Mesendoderm (in vitro differentiated cells): Measurements from ENCODE around the gene MAST2.
"Not testable (repeated sequence)": the region's sequence is repeated elsewhere in the genome, so short reads cannot be mapped to it uniquely, and the experiment has no call there.

Experiments
- DNase-seq: peaks from one replicate; pipeline ENCODE4 v3.0.0; 2013
- H2AK5ac ChIP-seq: 2 replicates; pipeline ENCODE4 v1.6.1; 2013; ENCODE audit warnings: low read length, inconsistent platforms
- H2BK120ac ChIP-seq: 2 replicates; pipeline ENCODE4 v1.6.1; 2013; ENCODE audit warnings: low read depth, mild to moderate bottlenecking, low read length, moderate library complexity, mixed read lengths
- H2BK15ac ChIP-seq: replicated peaks from 2 replicates; pipeline ENCODE4 v1.6.1; 2013; ENCODE audit warnings: low read depth, mild to moderate bottlenecking, moderate library complexity
- H2BK5ac ChIP-seq: 2 replicates; pipeline ENCODE4 v1.6.1; 2013; ENCODE audit warnings: low read length, inconsistent platforms
- H3K18ac ChIP-seq: 2 replicates; pipeline ENCODE4 v1.6.1; 2013; ENCODE audit warnings: mild to moderate bottlenecking, low read length, mixed read lengths
- H3K23ac ChIP-seq: one replicate; pipeline ENCODE4 v1.6.1; 2013; ENCODE audit warnings: low read length
- H3K27ac ChIP-seq: 2 replicates; pipeline ENCODE4 v1.5.1; 2013; ENCODE audit warnings: low read depth, mild to moderate bottlenecking, inconsistent platforms, low read length, moderate library complexity
- H3K27me3 ChIP-seq: 2 replicates; pipeline ENCODE4 v1.6.1; 2013; ENCODE audit warnings: low read length, control low read depth, mild to moderate bottlenecking, inconsistent platforms; ENCODE audit not compliant: insufficient read depth, poor library complexity
- H3K36me3 ChIP-seq: 2 replicates; pipeline ENCODE4 v1.6.1; 2013; ENCODE audit warnings: low read length, inconsistent platforms; ENCODE audit not compliant: control insufficient read depth, insufficient read depth
- H3K4ac ChIP-seq: one replicate; pipeline ENCODE4 v1.6.1; 2013; ENCODE audit warnings: low read depth, mild to moderate bottlenecking, low read length, moderate library complexity
- H3K4me1 ChIP-seq: 2 replicates; pipeline ENCODE4 v1.6.1; 2013; ENCODE audit warnings: low read depth, low read length, inconsistent platforms; ENCODE audit not compliant: control insufficient read depth
- H3K4me2 ChIP-seq: 2 replicates; pipeline ENCODE4 v1.6.1; 2013; ENCODE audit warnings: low read length
- H3K4me3 ChIP-seq: 2 replicates; pipeline ENCODE4 v1.5.1; 2013; ENCODE audit warnings: mild to moderate bottlenecking, low read length
- H3K56ac ChIP-seq: one replicate; pipeline ENCODE4 v1.6.1; 2013; ENCODE audit warnings: low read length
- H3K79me1 ChIP-seq: 2 replicates; pipeline ENCODE4 v1.6.1; 2013; ENCODE audit warnings: low read length, inconsistent platforms
- H3K79me2 ChIP-seq: 2 replicates; pipeline ENCODE4 v1.6.1; 2013; ENCODE audit warnings: mild to moderate bottlenecking, low read length; ENCODE audit not compliant: control insufficient read depth, insufficient read depth
- H3K9ac ChIP-seq: 2 replicates; pipeline ENCODE4 v1.6.1; 2013; ENCODE audit warnings: low read length, inconsistent platforms
- H4K5ac ChIP-seq: one replicate; pipeline ENCODE4 v1.6.1; 2013; ENCODE audit warnings: low read length
- H4K8ac ChIP-seq: one replicate; pipeline ENCODE4 v1.6.1; 2013; ENCODE audit warnings: low read depth, mild to moderate bottlenecking, control low read depth, low read length, moderate library complexity
- WGBS: extraction: QIAGEN DNeasy Blood & Tissue Kit; methylation state at CpG from one replicate; pipeline ENCODE4 v1.1.7; 2013; ENCODE audit warnings: low lambda C conversion rate, missing lambda C conversion rate; ENCODE audit not compliant: insufficient coverage; ENCODE audit errors: extremely low coverage; 5-methylcytosine and 5-hydroxymethylcytosine counted together

Gene MAST2

GRCh38 chr1:45827256-45827655 lies 23.8 kb downstream of the MAST2 start:
- Histone ChIP-seq H3K4me1 (no peaks in the 10 kb centered on the region), H2AK5ac (no peak overlapping the region), H3K36me3 (no peaks in the 10 kb centered on the region), H2BK5ac (no peak overlapping the region), H3K27me3 (no peaks in the 10 kb centered on the region), H3K4me2 (no peak overlapping the region), H2BK15ac (no peak overlapping the region), H3K18ac (no peak overlapping the region), H3K4ac (no peak overlapping the region), H3K79me1 (peaks cover 4% of the 10 kb centered on the region), H3K56ac (no peak overlapping the region), H3K23ac (no peak overlapping the region), H3K27ac (no peak overlapping the region), H3K4me3 (no peak overlapping the region), H3K79me2 (peaks cover 5% of the 10 kb centered on the region), H2BK120ac (no peak overlapping the region), H4K5ac (no peak overlapping the region), H4K8ac (no peak overlapping the region), H3K9ac (no peak overlapping the region)
- no CpG with 5 or more reads among the region's 2 CpGs for WGBS
- DNase-seq: no peak

GRCh38 chr1:45828841-45829240 lies 25.4 kb downstream of the MAST2 start:
- Histone ChIP-seq H4K5ac (no peak overlapping the region), H2BK15ac (no peak overlapping the region), H3K23ac (no peak overlapping the region), H3K79me1 (no peaks in the 10 kb centered on the region), H2BK120ac (no peak overlapping the region), H3K36me3 (no peaks in the 10 kb centered on the region), H3K4ac (no peak overlapping the region), H2AK5ac (no peak overlapping the region), H2BK5ac (no peak overlapping the region), H4K8ac (no peak overlapping the region), H3K4me3 (no peak overlapping the region), H3K18ac (no peak overlapping the region), H3K27me3 (no peaks in the 10 kb centered on the region), H3K79me2 (no peaks in the 10 kb centered on the region), H3K4me2 (no peak overlapping the region), H3K9ac (no peak overlapping the region), H3K4me1 (no peaks in the 10 kb centered on the region), H3K56ac (no peak overlapping the region), H3K27ac (no peak overlapping the region)
- no CpG with 5 or more reads among the region's 1 CpG for WGBS
- DNase-seq: no peak

GRCh38 chr1:45833361-45833760 lies 29.9 kb downstream of the MAST2 start:
- H3K36me3 ChIP-seq: no peaks in the 10 kb centered on the region
- no peak overlapping the region for H3K9ac ChIP-seq
- no peaks in the 10 kb centered on the region for H3K4me1 ChIP-seq
- no peak overlapping the region for H3K27ac ChIP-seq
- WGBS: no CpG with 5 or more reads among the region's 2 CpGs
- no peak overlapping the region for H4K8ac ChIP-seq
- H3K23ac ChIP-seq: no peak overlapping the region
- no peak overlapping the region for H2AK5ac ChIP-seq
- no peak overlapping the region for H4K5ac ChIP-seq
- no peak for DNase-seq
- H3K27me3 ChIP-seq: no peaks in the 10 kb centered on the region
- H3K79me1 ChIP-seq: peaks cover 2% of the 10 kb centered on the region
- H3K4me3 ChIP-seq: no peak overlapping the region
- H2BK120ac ChIP-seq: no peak overlapping the region
- H3K56ac ChIP-seq: no peak overlapping the region
- no peak overlapping the region for H3K4me2 ChIP-seq
- no peak overlapping the region for H2BK5ac ChIP-seq
- no peaks in the 10 kb centered on the region for H3K79me2 ChIP-seq
- no peak overlapping the region for H3K18ac ChIP-seq
- H2BK15ac ChIP-seq: no peak overlapping the region
- no peak overlapping the region for H3K4ac ChIP-seq

GRCh38 chr1:45834689-45835088 lies 31.3 kb downstream of the MAST2 start:
- Histone ChIP-seq H3K79me2 (no peaks in the 10 kb centered on the region), H3K4me1 (no peaks in the 10 kb centered on the region), H2BK5ac (no peak overlapping the region), H3K79me1 (peaks cover 2% of the 10 kb centered on the region), H2BK120ac (no peak overlapping the region), H2BK15ac (no peak overlapping the region), H3K9ac (no peak overlapping the region), H3K36me3 (no peaks in the 10 kb centered on the region), H3K4me2 (no peak overlapping the region), H4K8ac (no peak overlapping the region), H4K5ac (no peak overlapping the region), H3K27me3 (no peaks in the 10 kb centered on the region), H3K27ac (no peak overlapping the region), H3K23ac (no peak overlapping the region), H2AK5ac (no peak overlapping the region), H3K56ac (no peak overlapping the region), H3K4me3 (no peak overlapping the region), H3K18ac (no peak overlapping the region), H3K4ac (no peak overlapping the region)
- WGBS: no CpG with 5 or more reads among the region's 1 CpG
- DNase-seq: no peak

DNA sequence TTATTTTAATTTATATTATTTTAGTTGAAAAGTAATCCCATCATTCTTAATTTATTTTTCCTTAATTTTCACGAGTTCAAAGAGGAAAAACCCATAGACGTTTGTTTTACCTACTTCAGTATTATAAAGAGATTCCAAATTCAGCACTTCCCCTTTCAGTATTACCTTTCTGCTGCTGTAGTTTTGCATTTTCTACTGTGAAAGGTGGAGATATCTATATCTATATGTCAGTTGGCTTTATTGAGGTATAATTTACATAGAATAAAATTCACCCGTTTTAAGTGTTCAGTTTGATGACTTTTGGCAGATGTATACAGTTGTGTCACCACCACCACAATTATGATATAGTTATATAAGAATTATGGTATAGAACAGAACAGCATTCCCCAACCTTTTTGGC lies 33.0 kb downstream of the MAST2 start:
- no CpG with 5 or more reads among the region's 3 CpGs for WGBS
- H3K79me1 ChIP-seq: peaks cover 2% of the 10 kb centered on the region
- H2AK5ac ChIP-seq: no peak overlapping the region
- no peaks in the 10 kb centered on the region for H3K36me3 ChIP-seq
- H3K27me3 ChIP-seq: no peaks in the 10 kb centered on the region
- no peak overlapping the region for H2BK15ac ChIP-seq
- H3K4ac ChIP-seq: no peak overlapping the region
- no peak overlapping the region for H3K9ac ChIP-seq
- no peaks in the 10 kb centered on the region for H3K79me2 ChIP-seq
- H3K18ac ChIP-seq: no peak overlapping the region
- H2BK5ac ChIP-seq: no peak overlapping the region
- no peak overlapping the region for H3K23ac ChIP-seq
- no peak overlapping the region for H3K27ac ChIP-seq
- no peak overlapping the region for H4K8ac ChIP-seq
- no peak overlapping the region for H3K4me3 ChIP-seq
- no peak overlapping the region for H3K4me2 ChIP-seq
- H2BK120ac ChIP-seq: no peak overlapping the region
- no peak overlapping the region for H3K56ac ChIP-seq
- H3K4me1 ChIP-seq: no peaks in the 10 kb centered on the region
- DNase-seq: no peak
- H4K5ac ChIP-seq: no peak overlapping the region

- H3K56ac ChIP-seq, H3K79me2 ChIP-seq, H3K4me1 ChIP-seq, H3K18ac ChIP-seq, H2BK15ac ChIP-seq, H3K4ac ChIP-seq, H3K9ac ChIP-seq, H2AK5ac ChIP-seq, H3K4me3 ChIP-seq, H3K23ac ChIP-seq, H2BK5ac ChIP-seq, H3K36me3 ChIP-seq, H3K27me3 ChIP-seq, H4K5ac ChIP-seq, H4K8ac ChIP-seq, DNase-seq, H3K4me2 ChIP-seq, H3K27ac ChIP-seq, H3K79me1 ChIP-seq, H2BK120ac ChIP-seq: not testable (repeated sequence)
- no CpG with 5 or more reads among the region's 7 CpGs for WGBS
Observed at GRCh38 chr1:45836861-45837260, 33.4 kb downstream of the MAST2 start.
